H1 (cell line): ENCODE data around the gene MRPS34. TPM values are rescaled to one million over a fixed set of nuclear protein-coding genes. Genes with fewer than 3 reads are reported as not detected.

Experiments
- CTCF ChIA-PET: fragments of 300-600 bp; sonication (Branson Sonifier 250); formaldehyde crosslinking; loops from one replicate; lab custom pipeline; 2021; ENCODE audit not compliant: partially characterized antibody; lab: Charles Lee
- POLR2A ChIA-PET: fragments of 300-600 bp; sonication (Branson Sonifier 250); formaldehyde crosslinking; loops from one replicate; lab custom pipeline; 2021; ENCODE audit warnings: inconsistent platforms; ENCODE audit not compliant: partially characterized antibody; lab: Charles Lee
- DNase-seq, 2 experiments: peaks; one replicate each; pipeline versions ENCODE4 v3.0.0 to v3.0.0-alpha.2; 2010 to 2022; ENCODE audit warnings: low spot score in 2 of 2, low read depth in 1 of 2, mixed read lengths in 1 of 2
- FAIRE-seq: peaks from 2 replicates; lab custom pipeline; 2011; peaks lifted over from hg19 to GRCh38; lab: Jason Lieb, UNC
- H2AFZ ChIP-seq: 2 replicates; pipeline ENCODE4 v1.8.1; 2012; ENCODE audit warnings: low read length, inconsistent platforms
- H2AK5ac ChIP-seq: 2 replicates; pipeline ENCODE4 v1.6.1; 2013; ENCODE audit warnings: low read depth, low read length
- H2BK120ac ChIP-seq: replicated peaks from 2 replicates; pipeline ENCODE3; 2013; ENCODE audit warnings: low read depth, low read length, inconsistent platforms
- H2BK12ac ChIP-seq: 2 replicates; pipeline ENCODE4 v1.6.1; 2013; ENCODE audit warnings: low read depth, low read length
- H2BK15ac ChIP-seq: 2 replicates; pipeline ENCODE4 v1.6.1; 2013; ENCODE audit warnings: low read length
- H2BK20ac ChIP-seq: 2 replicates; pipeline ENCODE4 v1.6.1; 2013; ENCODE audit warnings: low read length
- H2BK5ac ChIP-seq: 2 replicates; pipeline ENCODE4 v1.6.1; 2013; ENCODE audit warnings: low read depth, low read length
- H3K14ac ChIP-seq: 2 replicates; pipeline ENCODE4 v1.6.1; 2013; ENCODE audit warnings: inconsistent platforms; ENCODE audit not compliant: insufficient read length
- H3K18ac ChIP-seq: 2 replicates; pipeline ENCODE4 v1.6.1; 2013; ENCODE audit warnings: low read length; ENCODE audit errors: extremely low read depth
- H3K23ac ChIP-seq: 2 replicates; pipeline ENCODE4 v1.6.1; 2013; ENCODE audit warnings: inconsistent platforms; ENCODE audit not compliant: insufficient read length
- H3K23me2 ChIP-seq: 2 replicates; pipeline ENCODE4 v1.6.1; 2013; ENCODE audit warnings: low read depth, low read length
- H3K27ac ChIP-seq: 2 replicates; pipeline ENCODE4 v1.6.1; 2011; ENCODE audit warnings: low read depth, low read length, inconsistent platforms
- H3K27me3 ChIP-seq, 4 experiments: replicated peaks in 1 of 4; 1 replicate in 1 of 4; 2 replicates in 3 of 4; pipeline versions ENCODE4 v1.6.1 to v1.8.1; 2011 to 2013; ENCODE audit warnings: low read length in 3 of 4, mild to moderate bottlenecking in 3 of 4, inconsistent platforms in 2 of 4, mixed read lengths in 2 of 4, moderate library complexity in 1 of 4; ENCODE audit not compliant: control insufficient read depth in 3 of 4, insufficient read depth in 3 of 4; ENCODE audit errors: extremely low read depth in 1 of 4
- H3K36me3 ChIP-seq, 4 experiments: 2 replicates each; pipeline versions ENCODE4 v1.6.1 to v1.8.1; 2011 to 2013; ENCODE audit warnings: mild to moderate bottlenecking in 4 of 4, low read length in 3 of 4, moderate library complexity in 2 of 4, control low read depth in 1 of 4, inconsistent platforms in 1 of 4; ENCODE audit not compliant: insufficient read depth in 4 of 4, control insufficient read depth in 2 of 4
- H3K4ac ChIP-seq: replicated peaks from 2 replicates; pipeline ENCODE3; 2013; ENCODE audit warnings: low read length, low read depth, mixed read lengths, inconsistent platforms; ENCODE audit not compliant: insufficient read length
- H3K4me1 ChIP-seq, 4 experiments: replicated peaks in 1 of 4; 1 replicate in 1 of 4; 2 replicates in 3 of 4; pipeline versions ENCODE4 v1.6.1 to v1.8.1; 2011 to 2013; ENCODE audit warnings: low read length in 3 of 4, inconsistent platforms in 2 of 4, mixed read lengths in 1 of 4; ENCODE audit not compliant: insufficient read depth in 4 of 4, control insufficient read depth in 3 of 4
- H3K4me2 ChIP-seq, 2 experiments: 2 replicates each; pipeline versions ENCODE4 v1.6.1 to v1.8.1; 2011 to 2013; ENCODE audit warnings: low read depth in 2 of 2, low read length in 2 of 2, control low read depth in 1 of 2, inconsistent platforms in 1 of 2, mild to moderate bottlenecking in 1 of 2; ENCODE audit not compliant: insufficient read depth in 1 of 2
- H3K4me3 ChIP-seq, 4 experiments: fragments of 200-600, 300-600 bp in 1 of 4; sonication (generic), shearing (Covaris generic), sonication (Bioruptor Twin) in 1 of 4; 2 replicates each; pipeline versions ENCODE4 v1.5.1 to v1.8.1; 2011 to 2016; ENCODE audit warnings: low read length in 4 of 4, low read depth in 3 of 4, control low read depth in 2 of 4, inconsistent platforms in 2 of 4, mild to moderate bottlenecking in 2 of 4, mixed read lengths in 1 of 4, moderate library complexity in 1 of 4; ENCODE audit not compliant: insufficient read depth in 2 of 4; ENCODE audit errors: extremely low read depth in 1 of 4
- H3K56ac ChIP-seq: replicated peaks from 2 replicates; pipeline ENCODE3; 2013; ENCODE audit warnings: low read depth, mild to moderate bottlenecking, mixed read lengths, low read length, inconsistent platforms; ENCODE audit not compliant: insufficient read length
- H3K79me1 ChIP-seq: 2 replicates; pipeline ENCODE4 v1.6.1; 2013; ENCODE audit warnings: low read depth, low read length, control low read depth
- H3K79me2 ChIP-seq, 2 experiments: 2 replicates each; pipeline versions ENCODE4 v1.6.1 to v1.8.1; 2012 to 2013; ENCODE audit warnings: low read length in 2 of 2, mild to moderate bottlenecking in 2 of 2, inconsistent platforms in 1 of 2; ENCODE audit not compliant: insufficient read depth in 2 of 2, control insufficient read depth in 1 of 2
- H3K9ac ChIP-seq, 4 experiments: replicated peaks in 1 of 4; 1 replicate in 1 of 4; 2 replicates in 3 of 4; pipeline versions ENCODE4 v1.6.1 to v1.8.1; 2011 to 2013; ENCODE audit warnings: low read depth in 3 of 4, low read length in 3 of 4, control low read depth in 2 of 4, mild to moderate bottlenecking in 2 of 4, moderate library complexity in 2 of 4, inconsistent platforms in 1 of 4; ENCODE audit errors: extremely low read depth in 1 of 4
- H3K9me3 ChIP-seq, 2 experiments: 2 replicates each; pipeline versions ENCODE4 v1.6.1 to v1.8.1; 2012 to 2013; ENCODE audit warnings: mild to moderate bottlenecking in 2 of 2, moderate library complexity in 2 of 2, control low read depth in 1 of 2, inconsistent platforms in 1 of 2, low read depth in 1 of 2, low read length in 1 of 2, mixed read lengths in 1 of 2; ENCODE audit not compliant: insufficient read depth in 2 of 2
- H4K20me1 ChIP-seq, 2 experiments: replicated peaks in 1 of 2; 2 replicates each; pipeline versions ENCODE3 to v1.8.1; 2011 to 2013; ENCODE audit warnings: inconsistent platforms in 2 of 2, low read length in 2 of 2, mild to moderate bottlenecking in 1 of 2; ENCODE audit not compliant: insufficient read depth in 2 of 2, control insufficient read depth in 1 of 2
- H4K5ac ChIP-seq: 2 replicates; pipeline ENCODE4 v1.6.1; 2013; ENCODE audit warnings: low read length, low read depth, mixed read lengths, inconsistent platforms; ENCODE audit not compliant: insufficient read length
- H4K8ac ChIP-seq: 2 replicates; pipeline ENCODE4 v1.8.0; 2013; ENCODE audit warnings: mild to moderate bottlenecking, moderate library complexity, low read length, inconsistent platforms; ENCODE audit not compliant: insufficient read depth; ENCODE audit errors: extremely low read depth
- H4K91ac ChIP-seq: replicated peaks from 2 replicates; pipeline ENCODE3; 2013; ENCODE audit warnings: low read length, mixed read lengths, inconsistent platforms; ENCODE audit not compliant: insufficient read length
- EGR1 ChIP-seq: IDR thresholded peaks from 2 replicates; pipeline ENCODE4 v1.6.1; 2011; ENCODE audit warnings: low read depth, low read length, borderline replicate concordance
- EP300 ChIP-seq, 2 experiments: IDR thresholded peaks; 1 replicate in 1 of 2; 2 replicates in 1 of 2; pipeline ENCODE4 v1.6.1; 2011 to 2012; ENCODE audit warnings: low read depth in 2 of 2, low read length in 2 of 2, mild to moderate bottlenecking in 2 of 2, borderline replicate concordance in 1 of 2, inconsistent platforms in 1 of 2, moderate library complexity in 1 of 2
- KDM1A ChIP-seq: fragments of 200-600, 300-600 bp; sonication (generic); IDR thresholded peaks from 2 replicates; pipeline ENCODE4 v1.7.1; 2016; ENCODE audit warnings: mild to moderate bottlenecking, low read length, borderline replicate concordance
- SIRT6 ChIP-seq: IDR thresholded peaks from one replicate; pipeline ENCODE4 v1.7.1; 2012; ENCODE audit warnings: low read length, inconsistent platforms
- SP1 ChIP-seq: IDR thresholded peaks from 2 replicates; pipeline ENCODE4 v1.6.1; 2011; ENCODE audit warnings: low read depth, low read length
- SUZ12 ChIP-seq: fragments of 200-600 bp; sonication (generic); IDR thresholded peaks from 2 replicates; pipeline ENCODE4 v1.6.1; 2012; ENCODE audit warnings: mild to moderate bottlenecking, inconsistent platforms, low read length, moderate library complexity, mixed read lengths
- ZNF274 ChIP-seq: IDR thresholded peaks from 2 replicates; pipeline ENCODE4 v1.7.0; 2012; ENCODE audit warnings: low read length, borderline replicate concordance; ENCODE audit errors: extremely low read depth
- WGBS, 2 experiments: shearing (Covaris generic) in 1 of 2; methylation state at CpG; one replicate each; pipeline versions ENCODE4 v1.1.6 to v1.1.7; 2013 to 2015; ENCODE audit warnings: low lambda C conversion rate in 2 of 2, mixed read lengths in 2 of 2, inconsistent platforms in 1 of 2, low coverage in 1 of 2, missing lambda C conversion rate in 1 of 2; ENCODE audit not compliant: insufficient replicate concordance in 2 of 2, insufficient coverage in 1 of 2, insufficient read length in 1 of 2; ENCODE audit errors: extremely low coverage in 1 of 2, missing lambda C conversion rate in 1 of 2; 5-methylcytosine and 5-hydroxymethylcytosine counted together
- polyA plus RNA-seq, 7 experiments: library from polyadenylated mRNA; depleted of rRNA in 3 of 7; stranded (reverse) in 5 of 7; unstranded in 2 of 7; fragments of >200 nt in 5 of 7; fragments of 200-250 nt in 2 of 7; gene quantifications; 1 replicate in 5 of 7; 2 replicates in 1 of 7; 4 replicates in 1 of 7; pipeline versions ENCODE4 v1.2.1 to v1.2.3, GENCODE V29; 2011 to 2013; ENCODE audit warnings: missing spikeins in 2 of 7, mixed read lengths in 2 of 7
- total RNA-seq: library from RNA; stranded (reverse); fragmentation: NEBNext Ultra II Directional; extraction: Animal tissue kit (Norgen Biotek cat#: 25700); gene quantifications from 2 replicates; pipeline ENCODE4 v1.2.1, GENCODE V29; 2021

The MRPS34 gene
- total and polyA plus RNA-seq, 2 of the 8 experiments (the other 6 are each of a cell fraction or from before 2014, with no cell fraction given), result 168 to 252 TPM

- ChIA-PET CTCF (no interaction called here), POLR2A (interaction anchor here (1.5 to 2.2 kb wide), 3 partner anchors 8 to 10 kb away, joined by 4 to 7 read pairs (median 4); no protein-coding TSS in a partner anchor)
- Histone ChIP-seq H2AK5ac (no peak overlapping the region), H3K56ac (no peak overlapping the region), H2BK5ac (no peak overlapping the region; the same call in 1 of the 2 replicates), H4K20me1 (no peaks in the 10 kb centered on the region), H4K91ac (no peak overlapping the region), H3K4me2 (no peak overlapping the region), H3K79me1 (no peaks in the 10 kb centered on the region), H2BK15ac (no peak overlapping the region), H3K27me3 (no peaks in the 10 kb centered on the region), H3K9ac (no peak overlapping the region), H3K18ac (no peak overlapping the region), H2AFZ (no peak overlapping the region), H3K79me2 (no peaks in the 10 kb centered on the region), H2BK20ac (no peak overlapping the region), H4K5ac (no peak overlapping the region), H3K23ac (no peak overlapping the region), H3K36me3 (peaks cover 0 to 19% (median 2%) of the 10 kb centered on the region in 4 experiments; a peak in 5 of 8 replicates), H2BK12ac (no peak overlapping the region), H3K23me2 (no peaks in the 10 kb centered on the region), H3K14ac (no peak overlapping the region)
- FAIRE-seq (no peak), DNase-seq (no peak)
- TF ChIP-seq EP300 (IDR thresholded peaks at IDR 0.05; ENCODE audit: borderline replicate concordance in 1 of 2, low read depth in 2 of 2, low read length in 2 of 2) (no peak), SP1 (no peak), SUZ12 (no peak), EGR1 (no peak), KDM1A (no peak), SIRT6 (no peak), ZNF274 (no peak)
- TF ChIP-seq, all 59 proteins: peak for 0
- H3K27ac ChIP-seq, result no peak overlapping the region
- H4K8ac ChIP-seq, result no peak overlapping the region
- no peak overlapping the region for H2BK120ac ChIP-seq
- peaks cover 45 to 48% of the 10 kb centered on the region in 2 experiments for H3K9me3 ChIP-seq
- no peak overlapping the region for H3K4ac ChIP-seq
- H3K4me3 ChIP-seq, result no peak overlapping the region
- H3K4me1 ChIP-seq, result no peaks in the 10 kb centered on the region
- 95% methylated on average over 22 of the region's 22 CpGs; no CpG with 5 or more reads in 1 of the 2 experiments for WGBS, 2 experiments
Observed at GRCh38 chr16:1734123-1734522, 38.8 kb downstream of the MRPS34 start.
